ENCODE results near the gene MFAP2. TPM values are rescaled to one million over a fixed set of nuclear protein-coding genes. Genes with fewer than 3 reads are reported as not detected.
"Not testable (repeated sequence)": the region's sequence is repeated elsewhere in the genome, so short reads cannot be mapped to it uniquely, and the experiment has no call there.

The MFAP2 gene
- total RNA-seq, 1 experiment from 2014 or later, result 0.50 TPM

- no TSS peak for BruUV-seq (replicated peaks)
- TF ChIP-seq, protein P1, sequence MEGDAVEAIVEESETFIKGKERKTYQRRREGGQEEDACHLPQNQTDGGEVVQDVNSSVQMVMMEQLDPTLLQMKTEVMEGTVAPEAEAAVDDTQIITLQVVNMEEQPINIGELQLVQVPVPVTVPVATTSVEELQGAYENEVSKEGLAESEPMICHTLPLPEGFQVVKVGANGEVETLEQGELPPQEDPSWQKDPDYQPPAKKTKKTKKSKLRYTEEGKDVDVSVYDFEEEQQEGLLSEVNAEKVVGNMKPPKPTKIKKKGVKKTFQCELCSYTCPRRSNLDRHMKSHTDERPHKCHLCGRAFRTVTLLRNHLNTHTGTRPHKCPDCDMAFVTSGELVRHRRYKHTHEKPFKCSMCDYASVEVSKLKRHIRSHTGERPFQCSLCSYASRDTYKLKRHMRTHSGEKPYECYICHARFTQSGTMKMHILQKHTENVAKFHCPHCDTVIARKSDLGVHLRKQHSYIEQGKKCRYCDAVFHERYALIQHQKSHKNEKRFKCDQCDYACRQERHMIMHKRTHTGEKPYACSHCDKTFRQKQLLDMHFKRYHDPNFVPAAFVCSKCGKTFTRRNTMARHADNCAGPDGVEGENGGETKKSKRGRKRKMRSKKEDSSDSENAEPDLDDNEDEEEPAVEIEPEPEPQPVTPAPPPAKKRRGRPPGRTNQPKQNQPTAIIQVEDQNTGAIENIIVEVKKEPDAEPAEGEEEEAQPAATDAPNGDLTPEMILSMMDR (IDR thresholded peaks at IDR 0.05; ENCODE audit: unreplicated experiment), result no peak
- no peaks in the 10 kb centered on the region for H3K27me3 Mint-ChIP-seq (ENCODE audit: unreplicated experiment)
These were observed 33.8 kb downstream of the MFAP2 start for GRCh38 chr1:16946646-16947045.

DNA sequence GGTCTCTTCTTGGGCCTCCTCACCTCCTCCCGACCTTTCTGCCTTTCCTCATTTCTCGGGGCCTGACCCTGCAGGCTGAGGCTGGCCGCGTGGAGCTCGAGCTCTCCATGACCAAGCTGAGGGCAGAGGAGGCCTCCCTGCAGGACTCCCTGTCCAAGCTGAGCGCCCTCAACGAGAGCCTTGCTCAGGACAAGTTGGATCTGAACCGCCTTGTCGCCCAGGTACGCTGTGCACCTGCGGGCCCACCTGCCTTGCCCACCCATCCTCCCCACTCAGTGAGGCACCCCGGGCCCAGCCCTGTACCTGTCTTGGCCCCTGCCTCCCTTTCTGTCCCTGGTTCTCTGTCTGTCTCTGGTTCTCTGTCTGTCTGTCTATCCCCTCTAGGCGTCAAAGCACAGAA, 34.2 kb downstream of the MFAP2 start:
- H3K36me3 Mint-ChIP-seq (ENCODE audit: insufficient read depth, unreplicated experiment); DNase-seq; H3K4me3 Mint-ChIP-seq (ENCODE audit: low read depth, unreplicated experiment); H3K27me3 Mint-ChIP-seq (ENCODE audit: unreplicated experiment); H3K9me3 Mint-ChIP-seq (ENCODE audit: low read depth, unreplicated experiment); BruUV-seq (replicated peaks); intact Hi-C loops (cut with micrococcal nuclease; ENCODE audit: unreplicated experiment); H3K27ac Mint-ChIP-seq (ENCODE audit: unreplicated experiment); CTCF ChIA-PET; H3K4me1 Mint-ChIP-seq (ENCODE audit: low read depth, unreplicated experiment): not testable (repeated sequence)

More at GRCh38 chr1:16946646-16947045, 33.8 kb downstream of the MFAP2 start:
- H3K36me3 Mint-ChIP-seq (ENCODE audit: insufficient read depth, unreplicated experiment), result peaks cover 4% of the 10 kb centered on the region
- no peak overlapping the region for H3K4me3 Mint-ChIP-seq (ENCODE audit: low read depth, unreplicated experiment)
- no peak overlapping the region for H3K27ac Mint-ChIP-seq (ENCODE audit: unreplicated experiment)
- H3K4me1 Mint-ChIP-seq (ENCODE audit: low read depth, unreplicated experiment), result no peaks in the 10 kb centered on the region
- no peak for DNase-seq
- no peaks in the 10 kb centered on the region for H3K9me3 Mint-ChIP-seq (ENCODE audit: low read depth, unreplicated experiment)
- CTCF ChIA-PET, result no interaction called here
- intact Hi-C loops (cut with micrococcal nuclease; ENCODE audit: unreplicated experiment), result no loop called here

DNA sequence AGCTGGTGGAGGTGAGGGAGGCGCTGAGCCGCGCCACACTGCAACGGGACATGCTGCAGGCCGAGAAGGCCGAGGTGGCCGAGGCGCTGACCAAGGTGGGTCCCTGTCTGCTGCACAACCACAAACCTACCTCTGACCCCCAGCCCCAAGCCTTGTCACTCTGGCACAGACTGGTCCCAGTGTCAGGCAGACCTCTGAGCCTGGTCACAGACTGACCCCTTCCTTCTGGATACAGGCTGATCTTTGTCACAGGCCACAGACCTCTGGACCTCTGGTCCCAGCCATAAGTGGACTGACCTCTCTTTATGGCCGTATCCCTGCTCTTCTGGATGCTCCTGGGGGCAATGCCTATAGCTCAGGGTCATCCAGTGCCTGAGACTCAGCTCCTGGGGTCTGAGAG, 34.9 kb downstream of the MFAP2 start:
- H3K27me3 Mint-ChIP-seq (ENCODE audit: unreplicated experiment); H3K27ac Mint-ChIP-seq (ENCODE audit: unreplicated experiment); H3K4me3 Mint-ChIP-seq (ENCODE audit: low read depth, unreplicated experiment); DNase-seq; H3K4me1 Mint-ChIP-seq (ENCODE audit: low read depth, unreplicated experiment); BruUV-seq (replicated peaks); CTCF ChIA-PET; H3K9me3 Mint-ChIP-seq (ENCODE audit: low read depth, unreplicated experiment); intact Hi-C loops (cut with micrococcal nuclease; ENCODE audit: unreplicated experiment); H3K36me3 Mint-ChIP-seq (ENCODE audit: insufficient read depth, unreplicated experiment): not testable (repeated sequence)

GRCh38 chr1:16944038-16944437, 36.4 kb downstream of the MFAP2 start:
- CTCF ChIA-PET, result no interaction called here
- H3K9me3 Mint-ChIP-seq (ENCODE audit: low read depth, unreplicated experiment), result no peaks in the 10 kb centered on the region
- intact Hi-C loops (cut with micrococcal nuclease; ENCODE audit: unreplicated experiment), result no loop called here
- DNase-seq, result no peak
- BruUV-seq (replicated peaks), result no TSS peak
- peaks cover 4% of the 10 kb centered on the region for H3K36me3 Mint-ChIP-seq (ENCODE audit: insufficient read depth, unreplicated experiment)
- H3K27me3 Mint-ChIP-seq (ENCODE audit: unreplicated experiment), result no peaks in the 10 kb centered on the region
- H3K4me3 Mint-ChIP-seq (ENCODE audit: low read depth, unreplicated experiment), result no peak overlapping the region
- TF ChIP-seq, protein P1 (IDR thresholded peaks at IDR 0.05; ENCODE audit: unreplicated experiment), result no peak
- no peak overlapping the region for H3K27ac Mint-ChIP-seq (ENCODE audit: unreplicated experiment)
- H3K4me1 Mint-ChIP-seq (ENCODE audit: low read depth, unreplicated experiment), result no peaks in the 10 kb centered on the region

DNA sequence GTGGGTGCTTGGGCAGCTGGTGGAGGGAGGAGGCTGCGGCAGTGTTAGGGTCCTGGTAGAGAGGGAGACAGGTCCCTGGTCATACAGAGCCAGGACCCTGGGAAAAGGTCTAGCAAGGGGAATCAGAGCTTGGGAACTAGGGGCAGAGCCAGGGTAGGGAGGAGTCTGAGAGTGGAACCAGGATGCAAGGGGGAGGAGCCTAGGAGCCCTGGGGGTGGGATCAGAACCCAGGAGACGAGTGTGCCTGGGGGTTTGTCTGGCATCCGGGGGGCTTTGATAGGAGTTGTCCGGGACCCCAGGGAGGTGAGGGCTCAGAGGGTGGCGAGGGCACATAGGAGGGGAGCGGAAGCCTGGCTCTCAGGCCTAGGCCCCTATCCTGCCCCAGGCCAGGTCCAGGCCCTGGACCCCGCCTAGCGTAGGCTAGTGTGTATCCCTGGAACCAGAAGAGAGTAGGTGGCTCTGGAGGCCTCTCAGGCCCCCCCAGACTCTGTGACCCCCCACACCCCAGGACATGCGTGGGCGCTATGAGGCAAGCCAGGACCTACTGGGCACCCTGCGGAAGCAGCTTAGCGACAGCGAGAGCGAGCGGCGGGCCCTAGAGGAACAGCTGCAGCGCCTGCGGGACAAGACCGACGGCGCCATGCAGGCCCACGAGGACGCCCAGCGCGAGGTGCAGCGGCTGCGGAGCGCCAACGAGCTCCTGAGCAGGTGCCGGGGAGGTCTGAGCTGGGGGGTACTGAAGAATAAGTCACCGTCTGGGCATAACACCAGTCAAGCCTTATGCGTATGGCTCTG, 40.8 kb downstream of the MFAP2 start:
- H3K9me3 Mint-ChIP-seq (ENCODE audit: low read depth, unreplicated experiment); H3K4me1 Mint-ChIP-seq (ENCODE audit: low read depth, unreplicated experiment); CTCF ChIA-PET; DNase-seq; H3K4me3 Mint-ChIP-seq (ENCODE audit: low read depth, unreplicated experiment); H3K27ac Mint-ChIP-seq (ENCODE audit: unreplicated experiment); intact Hi-C loops (cut with micrococcal nuclease; ENCODE audit: unreplicated experiment); H3K27me3 Mint-ChIP-seq (ENCODE audit: unreplicated experiment); H3K36me3 Mint-ChIP-seq (ENCODE audit: insufficient read depth, unreplicated experiment); BruUV-seq (replicated peaks): not testable (repeated sequence)
